Spleen (tissue), 11 donors: ENCODE data around the gene CD69. TPM values are rescaled to one million over a fixed set of nuclear protein-coding genes. Genes with fewer than 3 reads are reported as not detected.

Experiments used
- DNase-seq: peaks from one replicate; pipeline ENCODE4 v3.0.0-alpha.2; 2020
- H3K27ac ChIP-seq, 8 donors: fragments of 200-600 bp; sonication (generic) in 7 of 8; 1 replicate in 4 of 8; 2 replicates in 4 of 8; pipeline versions ENCODE4 v1.5.0 to v1.8.0; 2016 to 2021; ENCODE audit warnings: inconsistent platforms in 4 of 8, mild to moderate bottlenecking in 4 of 8, moderate library complexity in 1 of 8
- H3K27me3 ChIP-seq, 7 donors: fragments of 200-600 bp; sonication (generic) in 6 of 7; replicated peaks in 1 of 7; 1 replicate in 4 of 7; 2 replicates in 3 of 7; pipeline versions ENCODE4 v1.5.0 to v1.8.0; 2016 to 2021; ENCODE audit warnings: inconsistent platforms in 3 of 7, mild to moderate bottlenecking in 1 of 7
- H3K36me3 ChIP-seq, 6 donors: fragments of 200-600 bp; sonication (generic) in 5 of 6; 1 replicate in 4 of 6; 2 replicates in 2 of 6; pipeline versions ENCODE4 v1.5.0 to v1.8.0; 2016 to 2021; ENCODE audit warnings: inconsistent platforms in 2 of 6
- H3K4me1 ChIP-seq, 6 donors: fragments of 200-600 bp; sonication (generic) in 5 of 6; 1 replicate in 3 of 6; 2 replicates in 3 of 6; pipeline versions ENCODE4 v1.5.0 to v1.8.0; 2016 to 2021; ENCODE audit warnings: inconsistent platforms in 3 of 6
- H3K4me3 ChIP-seq, 8 donors: fragments of 200-600 bp; sonication (generic) in 7 of 8; 1 replicate in 4 of 8; 2 replicates in 4 of 8; pipeline versions ENCODE4 v1.5.0 to v1.8.0; 2016 to 2021; ENCODE audit warnings: inconsistent platforms in 4 of 8, mild to moderate bottlenecking in 4 of 8, moderate library complexity in 2 of 8
- H3K9me3 ChIP-seq, 8 donors: fragments of 200-600 bp; sonication (generic) in 7 of 8; 1 replicate in 4 of 8; 2 replicates in 4 of 8; pipeline versions ENCODE4 v1.5.0 to v1.8.0; 2016 to 2021; ENCODE audit warnings: inconsistent platforms in 4 of 8
- CTCF ChIP-seq, 11 experiments: fragments of 200-600 bp in 7 of 11; fragments of 450-650 bp in 4 of 11; sonication (generic) in 4 of 11; IDR thresholded peaks in 8 of 11; conservative IDR thresholded peaks in 3 of 11; 1 replicate in 7 of 11; 2 replicates in 4 of 11; pipeline versions ENCODE4 v1.4.0 to v1.8.0; 2016 to 2021; ENCODE audit warnings: antibody characterized with exemption in 11 of 11, inconsistent platforms in 4 of 11, mild to moderate bottlenecking in 1 of 11
- POLR2A ChIP-seq, 3 donors: fragments of 450-650 bp; IDR thresholded peaks; one replicate each; pipeline ENCODE4 v1.5.1; 2017; ENCODE audit warnings: antibody characterized with exemption in 3 of 3, mild to moderate bottlenecking in 1 of 3
- POLR2AphosphoS5 ChIP-seq, 3 donors: sonication (generic); formaldehyde crosslinking; IDR thresholded peaks; one replicate each; pipeline ENCODE4 v1.5.1; 2017; ENCODE audit warnings: antibody characterized with exemption in 3 of 3
- WGBS, 5 donors: extraction: QIAGEN DNeasy Blood & Tissue Kit in 3 of 5; methylation state at CpG; one replicate each; pipeline versions ENCODE4 v1.1.5 to v1.1.7; 2013 to 2018; 5-methylcytosine and 5-hydroxymethylcytosine counted together
- intact Hi-C: fragments of 100-400 bp; cut with DNase I; formaldehyde crosslinking; loops from one replicate; pipeline ENCODE4 v1.15.0; 2023; ENCODE audit warnings: low total_unique reads
- polyA plus RNA-seq, 3 donors: library from polyadenylated mRNA; stranded (reverse); fragments of 200-250 nt; gene quantifications; one replicate each; pipeline ENCODE4 v1.2.1, GENCODE V29; 2013
- total RNA-seq, 7 donors: library from RNA; depleted of rRNA in 3 of 7; stranded (reverse); fragments of >200 nt in 3 of 7; fragmentation: NEBNext Ultra II Directional in 4 of 7; extraction: Animal tissue kit (Norgen Biotek cat#: 25700) in 4 of 7; gene quantifications; one replicate each; pipeline versions ENCODE4 v1.1.0 to v1.2.1, GENCODE V29; 2016 to 2021
- donor health status: healthy with polysubstance abuse.
- donor health status: DM: no; HTN: no; CAD: no; lungs with moderate emphysema.
- donor health status: DM: no; HTN: no; CAD: no.
- donor health status: Bipolar disorder and iron deficiency.
- donor health status: healthy.
- donor health status: DM: no; HTN: no; CAD: no.
- donor health status: DM: yes; HTN: yes; CAD: no.

The CD69 gene
- total and polyA plus RNA-seq, 10 donors = 29.5 to 123 (median 62.1) TPM

GRCh38 chr12:9730011-9730410 is 30.7 kb downstream of the CD69 start:
- Histone ChIP-seq H3K27me3 (no peaks in the 10 kb centered on the region), H3K9me3 (no peaks in the 10 kb centered on the region), H3K4me1 (peaks cover 0 to 53% (median 17%) of the 10 kb centered on the region in 6 donors), H3K36me3 (no peaks in the 10 kb centered on the region), H3K27ac (peak overlapping the region in 7 of 8 donors; percentile 63 to 87 (median 82)), H3K4me3 (no peak overlapping the region)
- no peak for TF ChIP-seq CTCF (IDR thresholded peaks at IDR 0.05 in 8 of 11, conservative IDR thresholded peaks at IDR 0.05 in 3 of 11)
- no peak for TF ChIP-seq POLR2AphosphoS5 (IDR thresholded peaks at IDR 0.05)
- TF ChIP-seq POLR2A (IDR thresholded peaks at IDR 0.05) = no peak
- 63 to 80% (median 68%) methylated on average over 3 of the region's 3 CpGs for WGBS, 5 donors
- no peak for DNase-seq
- intact Hi-C loops = no loop called here

- H3K4me1 ChIP-seq = peaks cover 0 to 50% (median 15%) of the 10 kb centered on the region in 6 donors
- H3K27me3 ChIP-seq = no peaks in the 10 kb centered on the region
- H3K9me3 ChIP-seq = no peaks in the 10 kb centered on the region
- H3K36me3 ChIP-seq = no peaks in the 10 kb centered on the region
- no peak for DNase-seq
- TF ChIP-seq CTCF (IDR thresholded peaks at IDR 0.05 in 8 of 11, conservative IDR thresholded peaks at IDR 0.05 in 3 of 11) (no peak), POLR2A (IDR thresholded peaks at IDR 0.05) (no peak), POLR2AphosphoS5 (IDR thresholded peaks at IDR 0.05) (no peak)
- intact Hi-C loops = no loop called here
- no peak overlapping the region for H3K4me3 ChIP-seq
- peak overlapping the region in 7 of 8 donors; percentile 63 to 87 (median 82) for H3K27ac ChIP-seq
These were observed 31.6 kb downstream of the CD69 start for GRCh38 chr12:9729082-9729481.

- WGBS, 5 donors = 76 to 84% (median 81%) methylated on average over 1 of the region's 1 CpG
- H3K4me1 ChIP-seq = peaks cover 0 to 48% (median 10%) of the 10 kb centered on the region in 6 donors
- intact Hi-C loops = no loop called here
- no peak for TF ChIP-seq POLR2AphosphoS5 (IDR thresholded peaks at IDR 0.05)
- no peak for TF ChIP-seq POLR2A (IDR thresholded peaks at IDR 0.05)
- no peak for TF ChIP-seq CTCF (IDR thresholded peaks at IDR 0.05 in 8 of 11, conservative IDR thresholded peaks at IDR 0.05 in 3 of 11)
- no peaks in the 10 kb centered on the region for H3K9me3 ChIP-seq
- H3K36me3 ChIP-seq = no peaks in the 10 kb centered on the region
- DNase-seq = no peak
- H3K4me3 ChIP-seq = no peak overlapping the region
- H3K27ac ChIP-seq = peak overlapping the region in 6 of 8 donors; percentile 1 to 87 (median 83)
- no peaks in the 10 kb centered on the region for H3K27me3 ChIP-seq
These were observed 32.9 kb downstream of the CD69 start for GRCh38 chr12:9727813-9728212.

- intact Hi-C loops = no loop called here
These were observed 35.4 kb downstream of the CD69 start for GRCh38 chr12:9725213-9725870.

More at GRCh38 chr12:9725213-9725870, 35.4 kb downstream of the CD69 start:
- no peaks in the 10 kb centered on the region for H3K36me3 ChIP-seq
- TF ChIP-seq POLR2A (IDR thresholded peaks at IDR 0.05) = no peak
- TF ChIP-seq POLR2AphosphoS5 (IDR thresholded peaks at IDR 0.05) = no peak
- TF ChIP-seq CTCF (IDR thresholded peaks at IDR 0.05 in 8 of 11, conservative IDR thresholded peaks at IDR 0.05 in 3 of 11) = no peak
- H3K4me3 ChIP-seq = no peak overlapping the region
- DNase-seq = no peak
- H3K27me3 ChIP-seq = no peaks in the 10 kb centered on the region
- no peaks in the 10 kb centered on the region for H3K9me3 ChIP-seq
- WGBS, 5 donors = 58 to 82% (median 67%) methylated on average over 2 of the region's 2 CpGs
- peaks cover 0 to 48% (median 17%) of the 10 kb centered on the region in 6 donors for H3K4me1 ChIP-seq
- peak overlapping the region in 6 of 8 donors; percentile 16 to 87 (median 83) for H3K27ac ChIP-seq
